ENCODE results near the gene EVI2B.

The EVI2B gene

DNA sequence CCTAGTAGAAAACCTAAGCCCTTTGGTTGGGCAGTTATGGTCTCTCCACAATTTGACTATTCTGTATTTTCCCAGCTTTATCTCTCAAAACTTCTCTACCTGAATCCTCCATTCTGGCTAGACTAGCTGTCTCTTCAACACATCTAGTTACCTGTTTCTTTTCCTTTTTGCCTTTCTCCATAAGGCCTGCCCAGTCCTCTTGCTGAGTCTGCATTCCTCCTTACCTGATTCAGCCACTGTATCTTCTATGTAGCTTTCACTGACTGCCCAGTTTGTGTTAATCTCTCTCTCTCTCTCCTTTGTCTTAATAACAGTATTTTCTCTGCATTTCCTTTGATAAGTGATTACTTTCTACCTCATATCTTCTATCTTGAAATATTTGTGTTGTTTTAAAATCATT, 9.7 kb upstream of the EVI2B start:
- peaks cover 33% of the 10 kb centered on the region for H3F3A ChIP-seq (ENCODE audit: insufficient read depth)
- TF ChIP-seq, protein P1, sequence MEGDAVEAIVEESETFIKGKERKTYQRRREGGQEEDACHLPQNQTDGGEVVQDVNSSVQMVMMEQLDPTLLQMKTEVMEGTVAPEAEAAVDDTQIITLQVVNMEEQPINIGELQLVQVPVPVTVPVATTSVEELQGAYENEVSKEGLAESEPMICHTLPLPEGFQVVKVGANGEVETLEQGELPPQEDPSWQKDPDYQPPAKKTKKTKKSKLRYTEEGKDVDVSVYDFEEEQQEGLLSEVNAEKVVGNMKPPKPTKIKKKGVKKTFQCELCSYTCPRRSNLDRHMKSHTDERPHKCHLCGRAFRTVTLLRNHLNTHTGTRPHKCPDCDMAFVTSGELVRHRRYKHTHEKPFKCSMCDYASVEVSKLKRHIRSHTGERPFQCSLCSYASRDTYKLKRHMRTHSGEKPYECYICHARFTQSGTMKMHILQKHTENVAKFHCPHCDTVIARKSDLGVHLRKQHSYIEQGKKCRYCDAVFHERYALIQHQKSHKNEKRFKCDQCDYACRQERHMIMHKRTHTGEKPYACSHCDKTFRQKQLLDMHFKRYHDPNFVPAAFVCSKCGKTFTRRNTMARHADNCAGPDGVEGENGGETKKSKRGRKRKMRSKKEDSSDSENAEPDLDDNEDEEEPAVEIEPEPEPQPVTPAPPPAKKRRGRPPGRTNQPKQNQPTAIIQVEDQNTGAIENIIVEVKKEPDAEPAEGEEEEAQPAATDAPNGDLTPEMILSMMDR (IDR thresholded peaks at IDR 0.05; ENCODE audit: insufficient read depth, low read length, poor library complexity, severe bottlenecking): no peak
- no peak for TF ChIP-seq EZH2phosphoT487 (conservative IDR thresholded peaks at IDR 0.05; ENCODE audit: low read length)
- H3K9ac ChIP-seq (ENCODE audit: low read length): no peak overlapping the region
- H3K27ac ChIP-seq (ENCODE audit: low read depth, low read length): peak overlapping the region; percentile 31
- no peak overlapping the region for H3K4me2 ChIP-seq (ENCODE audit: low read depth, low read length, poor library complexity, severe bottlenecking)
- H3K9me2 ChIP-seq (replicated peaks; ENCODE audit: insufficient read depth, low read length): no peaks in the 10 kb centered on the region
- no peaks in the 10 kb centered on the region for H3K9me3 ChIP-seq (ENCODE audit: insufficient read depth, low read length)
- H3K36me3 ChIP-seq (ENCODE audit: low read length): peaks cover 7% of the 10 kb centered on the region; the same call in 1 of the 2 replicates
- no peak overlapping the region for H2AFZ ChIP-seq (ENCODE audit: low read depth, low read length, severe bottlenecking)
- H4K20me1 ChIP-seq (ENCODE audit: low read depth, low read length): no peaks in the 10 kb centered on the region
- H3K79me2 ChIP-seq (ENCODE audit: insufficient read depth, low read length): peaks cover 19% of the 10 kb centered on the region
- no peaks in the 10 kb centered on the region for H3K27me3 ChIP-seq (ENCODE audit: low read length)
- H3K4me3 ChIP-seq (ENCODE audit: insufficient read depth, low read length, poor library complexity, severe bottlenecking): no peak overlapping the region

DNA sequence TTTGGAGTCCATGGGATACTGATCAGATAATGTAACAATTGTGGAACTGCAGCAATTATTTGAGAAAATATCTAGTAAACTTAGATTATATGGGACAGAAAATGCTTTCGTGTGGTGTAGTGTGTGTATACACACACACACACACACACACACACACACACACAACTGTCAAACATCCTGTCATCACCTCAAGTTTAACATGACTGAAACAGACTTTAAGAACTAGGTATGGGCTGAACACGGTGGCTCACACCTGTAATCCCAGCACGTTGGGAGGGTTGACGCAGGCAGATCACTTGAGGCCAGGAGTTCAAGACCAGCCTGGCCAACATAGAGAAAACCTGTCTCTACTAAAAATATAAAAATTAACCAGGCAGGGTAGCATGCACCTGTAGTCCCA, 8.1 kb upstream of the EVI2B start:
- Histone ChIP-seq H3K4me3 (ENCODE audit: insufficient read depth, low read length, poor library complexity, severe bottlenecking) (no peak overlapping the region), H3K9ac (ENCODE audit: low read length) (peak overlapping the region; percentile 67; the same call in 1 of the 2 replicates), H3K36me3 (ENCODE audit: low read length) (no peaks in the 10 kb centered on the region)

DNA sequence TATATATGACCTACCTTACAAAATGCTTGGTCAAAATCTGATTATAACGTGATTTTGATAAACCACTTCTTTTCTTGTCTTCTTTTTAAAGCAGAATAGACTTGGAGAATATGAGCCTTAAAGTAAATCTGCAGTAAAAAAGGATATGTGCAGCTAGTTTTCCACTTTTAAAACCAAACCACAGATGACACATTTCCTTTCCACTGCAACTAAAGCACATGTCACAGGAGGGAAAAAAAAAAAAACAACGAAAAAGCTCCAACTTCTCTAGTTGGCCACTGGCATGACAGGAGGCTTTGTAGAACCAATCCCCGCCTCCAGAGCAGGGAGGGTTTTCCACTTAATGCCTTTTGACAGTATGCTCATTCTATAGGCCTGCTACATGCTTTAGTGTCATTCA, 7.6 kb upstream of the EVI2B start, which contains the start of gene EVI2A:
TSS of gene EVI2A (minus strand) at position 142 of the 400 bp plus-strand sequence. CDS start 2,609 bp downstream, outside the sequence.
- peak within 1 kb of the TSS; percentile 100 for H3K27ac ChIP-seq (ENCODE audit: low read depth, low read length)
- H3K79me2 ChIP-seq (ENCODE audit: insufficient read depth, low read length): peaks cover 40% of the 10 kb centered on the region
- peak within 1 kb of the TSS; percentile 67 for H3K9ac ChIP-seq (ENCODE audit: low read length)
- peak within 1 kb of the TSS; percentile 76 for H3K4me3 ChIP-seq (ENCODE audit: insufficient read depth, low read length, poor library complexity, severe bottlenecking)
- TF ChIP-seq, protein P1 (IDR thresholded peaks at IDR 0.05; ENCODE audit: insufficient read depth, low read length, poor library complexity, severe bottlenecking): no peak
- peak within 1 kb of the TSS; percentile 100 for H3K4me2 ChIP-seq (ENCODE audit: low read depth, low read length, poor library complexity, severe bottlenecking)
- H3K27me3 ChIP-seq (ENCODE audit: low read length): no peaks in the 10 kb centered on the region
- no peaks in the 10 kb centered on the region for H3K36me3 ChIP-seq (ENCODE audit: low read length)
- no peaks in the 10 kb centered on the region for H3K9me3 ChIP-seq (ENCODE audit: insufficient read depth, low read length)
- peaks cover 54% of the 10 kb centered on the region for H3F3A ChIP-seq (ENCODE audit: insufficient read depth)
- H3K9me2 ChIP-seq (replicated peaks; ENCODE audit: insufficient read depth, low read length): no peaks in the 10 kb centered on the region
- H2AFZ ChIP-seq (ENCODE audit: low read depth, low read length, severe bottlenecking): no peak within 1 kb of the TSS
- H4K20me1 ChIP-seq (ENCODE audit: low read depth, low read length): no peaks in the 10 kb centered on the region

More for the DNA sequence above, 8.1 kb upstream of the EVI2B start:
- TF ChIP-seq, protein P1 (IDR thresholded peaks at IDR 0.05; ENCODE audit: insufficient read depth, low read length, poor library complexity, severe bottlenecking): no peak
- TF ChIP-seq EZH2phosphoT487 (conservative IDR thresholded peaks at IDR 0.05; ENCODE audit: low read length): no peak
- H3K9me2 ChIP-seq (replicated peaks; ENCODE audit: insufficient read depth, low read length): no peaks in the 10 kb centered on the region
- peak overlapping the region; percentile 100 for H3K27ac ChIP-seq (ENCODE audit: low read depth, low read length)
- H3K27me3 ChIP-seq (ENCODE audit: low read length): no peaks in the 10 kb centered on the region
- peaks cover 35% of the 10 kb centered on the region for H3K79me2 ChIP-seq (ENCODE audit: insufficient read depth, low read length)
- H3K9me3 ChIP-seq (ENCODE audit: insufficient read depth, low read length): no peaks in the 10 kb centered on the region
- peaks cover 49% of the 10 kb centered on the region for H3F3A ChIP-seq (ENCODE audit: insufficient read depth)
- peak overlapping the region; percentile 100 for H3K4me2 ChIP-seq (ENCODE audit: low read depth, low read length, poor library complexity, severe bottlenecking)
- no peak overlapping the region for H2AFZ ChIP-seq (ENCODE audit: low read depth, low read length, severe bottlenecking)
- H4K20me1 ChIP-seq (ENCODE audit: low read depth, low read length): no peaks in the 10 kb centered on the region

Measured in SU-DHL-6 (cell line).